ENCODE data around the gene APPL2. TPM values are rescaled to one million over a fixed set of nuclear protein-coding genes. Genes with fewer than 3 reads are reported as not detected.

Gene APPL2, protein sequence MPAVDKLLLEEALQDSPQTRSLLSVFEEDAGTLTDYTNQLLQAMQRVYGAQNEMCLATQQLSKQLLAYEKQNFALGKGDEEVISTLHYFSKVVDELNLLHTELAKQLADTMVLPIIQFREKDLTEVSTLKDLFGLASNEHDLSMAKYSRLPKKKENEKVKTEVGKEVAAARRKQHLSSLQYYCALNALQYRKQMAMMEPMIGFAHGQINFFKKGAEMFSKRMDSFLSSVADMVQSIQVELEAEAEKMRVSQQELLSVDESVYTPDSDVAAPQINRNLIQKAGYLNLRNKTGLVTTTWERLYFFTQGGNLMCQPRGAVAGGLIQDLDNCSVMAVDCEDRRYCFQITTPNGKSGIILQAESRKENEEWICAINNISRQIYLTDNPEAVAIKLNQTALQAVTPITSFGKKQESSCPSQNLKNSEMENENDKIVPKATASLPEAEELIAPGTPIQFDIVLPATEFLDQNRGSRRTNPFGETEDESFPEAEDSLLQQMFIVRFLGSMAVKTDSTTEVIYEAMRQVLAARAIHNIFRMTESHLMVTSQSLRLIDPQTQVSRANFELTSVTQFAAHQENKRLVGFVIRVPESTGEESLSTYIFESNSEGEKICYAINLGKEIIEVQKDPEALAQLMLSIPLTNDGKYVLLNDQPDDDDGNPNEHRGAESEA
- polyA plus RNA-seq (2013, experiment 1 of 2): 30.1 TPM
- 30.2 TPM for polyA plus RNA-seq (2013, experiment 2 of 2)

DNA sequence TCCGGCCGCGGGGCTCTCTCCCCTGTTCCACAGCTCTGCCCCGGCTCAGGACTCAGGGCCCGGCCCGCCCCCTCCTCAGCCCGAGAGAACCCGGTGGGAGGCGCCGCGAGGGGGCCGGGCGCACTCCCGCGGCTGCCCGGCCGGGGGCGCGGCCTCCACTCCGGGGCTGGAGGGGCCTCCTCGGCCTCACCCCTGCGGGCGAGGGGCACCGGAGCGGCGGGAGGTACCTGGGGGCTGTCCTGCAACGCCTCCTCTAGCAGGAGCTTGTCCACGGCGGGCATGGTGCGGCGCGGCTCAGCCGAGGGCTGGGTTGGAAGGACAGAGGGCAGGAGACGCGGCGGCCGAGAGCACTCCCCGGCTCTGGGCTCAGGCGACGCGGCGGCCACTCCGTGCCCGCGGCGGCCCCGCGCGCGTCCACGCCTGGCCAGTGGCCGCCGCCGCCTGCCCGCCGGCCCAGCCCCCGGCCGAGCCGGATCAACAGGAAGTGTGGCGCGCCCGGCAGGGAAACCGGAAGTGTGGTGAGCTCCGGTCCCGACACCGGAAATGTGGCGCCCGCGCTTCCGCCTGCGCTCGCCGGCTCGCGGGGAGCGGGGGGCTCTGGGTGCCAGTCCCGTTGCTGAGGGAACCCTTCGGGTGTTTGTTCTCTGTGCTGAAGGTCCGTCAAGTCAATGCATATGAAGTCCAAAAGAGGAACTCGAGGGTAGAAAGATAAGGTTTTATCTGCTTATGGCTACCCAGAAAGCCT is at the start of gene APPL2:
Gene APPL2 (minus strand): TSS at position 443 of the 745 bp plus-strand sequence. CDS start 162 bp downstream, at position 281.
- H3K14ac ChIP-seq (ENCODE audit: low read length): peak within 1 kb of the TSS; percentile 67

DNA sequence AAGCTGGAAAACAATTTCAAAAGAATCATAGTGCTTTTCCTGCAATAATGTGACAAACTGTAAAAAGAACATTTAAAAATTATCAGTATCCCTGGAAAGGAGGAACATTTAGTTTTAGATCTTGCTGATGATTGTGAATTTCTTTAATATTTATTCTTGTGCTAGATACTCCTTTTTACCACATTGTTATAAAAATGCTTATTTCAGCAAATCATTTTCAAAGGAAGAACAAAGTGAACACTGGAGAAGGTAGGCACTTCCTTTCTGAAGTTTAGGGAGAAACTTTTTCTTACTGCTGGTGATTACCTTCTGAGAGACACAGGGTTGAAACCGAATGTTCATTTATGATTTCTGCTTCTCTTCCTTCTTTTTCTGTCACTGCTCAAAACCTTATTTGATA is 49.4 kb upstream of the APPL2 start:
- Histone ChIP-seq H4K8ac (ENCODE audit: low read depth, low read length) (no peak overlapping the region), H3K4ac (ENCODE audit: low read length) (no peak overlapping the region), H3K14ac (ENCODE audit: low read length) (no peak overlapping the region), H2BK5ac (ENCODE audit: low read length) (no peak overlapping the region), H2BK12ac (ENCODE audit: low read length) (no peak overlapping the region), H2AFZ (ENCODE audit: low read length) (no peak overlapping the region), H3K27me3 (ENCODE audit: control insufficient read depth in 3 of 3, insufficient read depth in 3 of 3, low read depth in 1 of 3, low read length in 3 of 3) (peaks cover 0 to 10% (median 0%) of the 10 kb centered on the region in 3 experiments), H3K4me1 (ENCODE audit: control insufficient read depth in 2 of 2, insufficient read depth in 1 of 2, low read depth in 1 of 2, low read length in 2 of 2) (no peaks in the 10 kb centered on the region), H2BK15ac (ENCODE audit: low read length) (no peak overlapping the region), H4K91ac (ENCODE audit: low read depth, low read length, poor library complexity) (no peak overlapping the region), H3K9me3 (replicated peaks in 1 of 2; ENCODE audit: control insufficient read depth in 2 of 2, insufficient read depth in 1 of 2, low read depth in 1 of 2, low read length in 2 of 2) (peaks cover 0 to 3% of the 10 kb centered on the region in 2 donors), H3K23ac (ENCODE audit: low read depth, low read length, poor library complexity) (no peak overlapping the region), H3K4me3 (ENCODE audit: low read length in 2 of 2) (no peak overlapping the region), H3K9ac (ENCODE audit: low read depth, low read length, poor library complexity) (no peak overlapping the region), H2BK120ac (ENCODE audit: low read depth, low read length) (no peak overlapping the region), H3K36me3 (replicated peaks in 1 of 2; ENCODE audit: control insufficient read depth in 2 of 2, insufficient read depth in 2 of 2, low read length in 2 of 2) (no peaks in the 10 kb centered on the region), H3K18ac (ENCODE audit: low read length) (no peak overlapping the region), H3K4me2 (ENCODE audit: insufficient read depth, low read length, poor library complexity, severe bottlenecking) (no peak overlapping the region), H3K27ac (replicated peaks; ENCODE audit: low read length) (no peak overlapping the region), H2AK5ac (ENCODE audit: low read depth, low read length) (no peak overlapping the region), H3K79me1 (ENCODE audit: low read depth, low read length) (no peaks in the 10 kb centered on the region)
- no peak for DNase-seq (ENCODE audit: low spot score)
- no CpG with 5 or more reads among the region's 1 CpG for WGBS, 2 donors (ENCODE audit: extremely low coverage in 2 of 2, insufficient read length in 2 of 2, insufficient replicate concordance in 1 of 2)

More for the DNA sequence above, at the start of gene APPL2:
- Histone ChIP-seq H2BK120ac (ENCODE audit: low read depth, low read length) (no peak within 1 kb of the TSS), H4K8ac (ENCODE audit: low read depth, low read length) (no peak within 1 kb of the TSS), H3K18ac (ENCODE audit: low read length) (peak within 1 kb of the TSS; percentile 98), H3K27ac (replicated peaks; ENCODE audit: low read length) (peak within 1 kb of the TSS; percentile 93), H3K4ac (ENCODE audit: low read length) (no peak within 1 kb of the TSS), H3K23ac (ENCODE audit: low read depth, low read length, poor library complexity) (no peak within 1 kb of the TSS), H3K4me3 (ENCODE audit: low read length in 2 of 2) (peak within 1 kb of the TSS; percentile 62 to 94), H2BK15ac (ENCODE audit: low read length) (no peak within 1 kb of the TSS), H4K91ac (ENCODE audit: low read depth, low read length, poor library complexity) (no peak within 1 kb of the TSS), H3K4me2 (ENCODE audit: insufficient read depth, low read length, poor library complexity, severe bottlenecking) (peak within 1 kb of the TSS; percentile 72), H2BK12ac (ENCODE audit: low read length) (no peak within 1 kb of the TSS), H3K9me3 (replicated peaks in 1 of 2; ENCODE audit: control insufficient read depth in 2 of 2, insufficient read depth in 1 of 2, low read depth in 1 of 2, low read length in 2 of 2) (no peaks in the 10 kb centered on the region), H3K36me3 (replicated peaks in 1 of 2; ENCODE audit: control insufficient read depth in 2 of 2, insufficient read depth in 2 of 2, low read length in 2 of 2) (peaks cover 0 to 12% of the 10 kb centered on the region in 2 donors), H3K9ac (ENCODE audit: low read depth, low read length, poor library complexity) (peak within 1 kb of the TSS; percentile 97), H2AK5ac (ENCODE audit: low read depth, low read length) (no peak within 1 kb of the TSS), H3K79me1 (ENCODE audit: low read depth, low read length) (no peaks in the 10 kb centered on the region), H2BK5ac (ENCODE audit: low read length) (no peak within 1 kb of the TSS), H3K27me3 (ENCODE audit: control insufficient read depth in 3 of 3, insufficient read depth in 3 of 3, low read depth in 1 of 3, low read length in 3 of 3) (peaks cover 0 to 3% (median 0%) of the 10 kb centered on the region in 3 experiments), H3K4me1 (ENCODE audit: control insufficient read depth in 2 of 2, insufficient read depth in 1 of 2, low read depth in 1 of 2, low read length in 2 of 2) (peaks cover 8 to 22% of the 10 kb centered on the region in 2 donors), H2AFZ (ENCODE audit: low read length) (peak within 1 kb of the TSS; percentile 96)
- DNase-seq (ENCODE audit: low spot score): peak; percentile 75
- WGBS, 2 donors (ENCODE audit: extremely low coverage in 2 of 2, insufficient read length in 2 of 2, insufficient replicate concordance in 1 of 2): no CpG with 5 or more reads among the region's 80 CpGs

DNA sequence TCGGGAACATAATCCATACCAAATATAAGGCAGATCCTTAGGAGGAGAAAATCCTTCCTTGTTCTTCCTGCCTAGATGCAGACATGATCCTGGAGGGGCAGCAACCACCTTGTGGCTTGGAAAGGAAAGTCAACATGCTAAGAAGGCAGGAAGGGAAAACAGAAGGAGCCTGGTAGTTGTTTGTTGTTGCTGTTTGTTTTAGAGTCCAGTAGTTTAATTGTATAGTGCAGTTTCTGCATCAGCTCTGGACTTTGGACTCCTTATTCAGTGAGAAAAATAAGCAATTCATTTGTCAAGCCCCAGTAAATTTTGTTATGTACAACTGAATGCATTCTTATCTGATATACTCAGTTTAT is 45.7 kb upstream of the APPL2 start:
- no peak overlapping the region for H2BK12ac ChIP-seq (ENCODE audit: low read length)
- H4K8ac ChIP-seq (ENCODE audit: low read depth, low read length): no peak overlapping the region
- no CpG with 5 or more reads among the region's 1 CpG for WGBS, 2 donors (ENCODE audit: extremely low coverage in 2 of 2, insufficient read length in 2 of 2, insufficient replicate concordance in 1 of 2)
- H3K27me3 ChIP-seq (ENCODE audit: control insufficient read depth in 3 of 3, insufficient read depth in 3 of 3, low read depth in 1 of 3, low read length in 3 of 3): peaks cover 0 to 10% (median 0%) of the 10 kb centered on the region in 3 experiments
- H2BK120ac ChIP-seq (ENCODE audit: low read depth, low read length): no peak overlapping the region
- H3K4ac ChIP-seq (ENCODE audit: low read length): no peak overlapping the region
- no peak overlapping the region for H3K18ac ChIP-seq (ENCODE audit: low read length)
- no peak overlapping the region for H3K27ac ChIP-seq (replicated peaks; ENCODE audit: low read length)
- H2AFZ ChIP-seq (ENCODE audit: low read length): no peak overlapping the region
- H2BK5ac ChIP-seq (ENCODE audit: low read length): no peak overlapping the region
- H3K9ac ChIP-seq (ENCODE audit: low read depth, low read length, poor library complexity): no peak overlapping the region
- no peaks in the 10 kb centered on the region for H3K36me3 ChIP-seq (replicated peaks in 1 of 2; ENCODE audit: control insufficient read depth in 2 of 2, insufficient read depth in 2 of 2, low read length in 2 of 2)
- no peak overlapping the region for H3K23ac ChIP-seq (ENCODE audit: low read depth, low read length, poor library complexity)
- peaks cover 0 to 3% of the 10 kb centered on the region in 2 donors for H3K9me3 ChIP-seq (replicated peaks in 1 of 2; ENCODE audit: control insufficient read depth in 2 of 2, insufficient read depth in 1 of 2, low read depth in 1 of 2, low read length in 2 of 2)
- H2AK5ac ChIP-seq (ENCODE audit: low read depth, low read length): no peak overlapping the region
- H3K4me2 ChIP-seq (ENCODE audit: insufficient read depth, low read length, poor library complexity, severe bottlenecking): no peak overlapping the region
- H3K4me1 ChIP-seq (ENCODE audit: control insufficient read depth in 2 of 2, insufficient read depth in 1 of 2, low read depth in 1 of 2, low read length in 2 of 2): no peaks in the 10 kb centered on the region
- no peak overlapping the region for H3K4me3 ChIP-seq (ENCODE audit: low read length in 2 of 2)
- H2BK15ac ChIP-seq (ENCODE audit: low read length): no peak overlapping the region
- no peak overlapping the region for H3K14ac ChIP-seq (ENCODE audit: low read length)
- no peak for DNase-seq (ENCODE audit: low spot score)
- no peaks in the 10 kb centered on the region for H3K79me1 ChIP-seq (ENCODE audit: low read depth, low read length)
- H4K91ac ChIP-seq (ENCODE audit: low read depth, low read length, poor library complexity): no peak overlapping the region

Data from neuronal stem cell (in vitro differentiated cells).